Stomach (tissue), 4 donors: ENCODE results near the gene SYNPR.

Source experiments
- POLR2A ChIP-seq, 4 donors: fragments of 450-650 bp; IDR thresholded peaks; one replicate each; pipeline ENCODE4 v1.6.1; 2016; ENCODE audit warnings: antibody characterized with exemption in 4 of 4, control low read depth in 2 of 4, mild to moderate bottlenecking in 1 of 4, moderate library complexity in 1 of 4
- POLR2AphosphoS5 ChIP-seq, 3 donors: sonication (generic); formaldehyde crosslinking; IDR thresholded peaks; one replicate each; pipeline ENCODE4 v1.6.1; 2016; ENCODE audit warnings: antibody characterized with exemption in 3 of 3
- TF ChIP-seq, protein P1 (sequence below), 7 experiments: fragments of 450-650 bp in 4 of 7; fragments of 200-600 bp in 3 of 7; sonication (generic) in 3 of 7; IDR thresholded peaks; one replicate each; pipeline ENCODE4 v1.5.1; 2016 to 2019; ENCODE audit warnings: antibody characterized with exemption in 7 of 7, control low read depth in 2 of 7, mild to moderate bottlenecking in 1 of 7

DNA sequence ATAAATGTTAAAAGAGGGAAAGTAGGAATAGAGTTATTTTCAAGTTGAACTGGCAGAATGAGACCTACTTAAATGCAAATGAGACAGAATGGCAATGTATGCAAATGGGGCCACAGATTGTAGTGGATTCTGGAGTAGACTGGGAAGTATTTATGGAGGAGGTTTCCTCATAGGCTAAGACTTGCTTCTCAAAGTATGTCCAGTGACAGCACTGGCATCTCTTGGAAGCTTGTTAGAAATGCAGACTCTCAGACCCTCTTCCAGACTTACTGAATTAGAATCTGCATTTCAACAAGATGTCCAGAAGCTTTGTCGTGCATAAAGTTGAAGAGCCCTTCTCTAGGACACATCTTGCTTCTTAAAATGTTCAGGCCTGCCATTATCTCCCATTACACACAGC, 306.6 kb downstream of the SYNPR start:
- TF ChIP-seq, protein P1, sequence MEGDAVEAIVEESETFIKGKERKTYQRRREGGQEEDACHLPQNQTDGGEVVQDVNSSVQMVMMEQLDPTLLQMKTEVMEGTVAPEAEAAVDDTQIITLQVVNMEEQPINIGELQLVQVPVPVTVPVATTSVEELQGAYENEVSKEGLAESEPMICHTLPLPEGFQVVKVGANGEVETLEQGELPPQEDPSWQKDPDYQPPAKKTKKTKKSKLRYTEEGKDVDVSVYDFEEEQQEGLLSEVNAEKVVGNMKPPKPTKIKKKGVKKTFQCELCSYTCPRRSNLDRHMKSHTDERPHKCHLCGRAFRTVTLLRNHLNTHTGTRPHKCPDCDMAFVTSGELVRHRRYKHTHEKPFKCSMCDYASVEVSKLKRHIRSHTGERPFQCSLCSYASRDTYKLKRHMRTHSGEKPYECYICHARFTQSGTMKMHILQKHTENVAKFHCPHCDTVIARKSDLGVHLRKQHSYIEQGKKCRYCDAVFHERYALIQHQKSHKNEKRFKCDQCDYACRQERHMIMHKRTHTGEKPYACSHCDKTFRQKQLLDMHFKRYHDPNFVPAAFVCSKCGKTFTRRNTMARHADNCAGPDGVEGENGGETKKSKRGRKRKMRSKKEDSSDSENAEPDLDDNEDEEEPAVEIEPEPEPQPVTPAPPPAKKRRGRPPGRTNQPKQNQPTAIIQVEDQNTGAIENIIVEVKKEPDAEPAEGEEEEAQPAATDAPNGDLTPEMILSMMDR (IDR thresholded peaks at IDR 0.05) = no peak
- TF ChIP-seq POLR2A (IDR thresholded peaks at IDR 0.05) (no peak), POLR2AphosphoS5 (IDR thresholded peaks at IDR 0.05) (no peak)
